Central memory CD8-positive, alpha-beta T cell (primary cell): ENCODE data around the gene HNRNPA1.
"Not testable (repeated sequence)": the region's sequence is repeated elsewhere in the genome, so short reads cannot be mapped to it uniquely, and the experiment has no call there.

Source experiments
- ATAC-seq: fragments of 150-1000 bp; cut with Tn5 transposase; replicated peaks from 2 replicates; pipeline ENCODE4 v1.10.0; 2022; ENCODE audit warnings: mild to moderate bottlenecking, moderate FRiP score, moderate number of reproducible peaks; ENCODE audit not compliant: poor library complexity, severe bottlenecking; ENCODE audit errors: extremely low read depth
- DNase-seq, 2 donors: peaks; one replicate each; pipeline ENCODE4 v3.0.0; 2021; ENCODE audit warnings: low spot score in 2 of 2
- H3K27ac Mint-ChIP-seq: one replicate; pipeline ENCODE4 v1.8.0; 2022; ENCODE audit warnings: low read depth, mild to moderate bottlenecking, moderate library complexity, mixed read lengths
- H3K27me3 Mint-ChIP-seq: one replicate; pipeline ENCODE4 v1.8.0; 2022; ENCODE audit warnings: mixed read lengths
- H3K36me3 Mint-ChIP-seq: one replicate; pipeline ENCODE4 v1.8.0; 2022; ENCODE audit warnings: mild to moderate bottlenecking, moderate library complexity, mixed read lengths; ENCODE audit not compliant: insufficient read depth
- H3K4me1 Mint-ChIP-seq: one replicate; pipeline ENCODE4 v1.8.0; 2022; ENCODE audit warnings: mixed read lengths
- H3K4me3 Mint-ChIP-seq: one replicate; pipeline ENCODE4 v1.8.0; 2022; ENCODE audit warnings: mild to moderate bottlenecking, moderate library complexity, mixed read lengths
- H3K9me3 Mint-ChIP-seq: one replicate; pipeline ENCODE4 v1.8.0; 2022; ENCODE audit warnings: mixed read lengths

Gene HNRNPA1

DNA sequence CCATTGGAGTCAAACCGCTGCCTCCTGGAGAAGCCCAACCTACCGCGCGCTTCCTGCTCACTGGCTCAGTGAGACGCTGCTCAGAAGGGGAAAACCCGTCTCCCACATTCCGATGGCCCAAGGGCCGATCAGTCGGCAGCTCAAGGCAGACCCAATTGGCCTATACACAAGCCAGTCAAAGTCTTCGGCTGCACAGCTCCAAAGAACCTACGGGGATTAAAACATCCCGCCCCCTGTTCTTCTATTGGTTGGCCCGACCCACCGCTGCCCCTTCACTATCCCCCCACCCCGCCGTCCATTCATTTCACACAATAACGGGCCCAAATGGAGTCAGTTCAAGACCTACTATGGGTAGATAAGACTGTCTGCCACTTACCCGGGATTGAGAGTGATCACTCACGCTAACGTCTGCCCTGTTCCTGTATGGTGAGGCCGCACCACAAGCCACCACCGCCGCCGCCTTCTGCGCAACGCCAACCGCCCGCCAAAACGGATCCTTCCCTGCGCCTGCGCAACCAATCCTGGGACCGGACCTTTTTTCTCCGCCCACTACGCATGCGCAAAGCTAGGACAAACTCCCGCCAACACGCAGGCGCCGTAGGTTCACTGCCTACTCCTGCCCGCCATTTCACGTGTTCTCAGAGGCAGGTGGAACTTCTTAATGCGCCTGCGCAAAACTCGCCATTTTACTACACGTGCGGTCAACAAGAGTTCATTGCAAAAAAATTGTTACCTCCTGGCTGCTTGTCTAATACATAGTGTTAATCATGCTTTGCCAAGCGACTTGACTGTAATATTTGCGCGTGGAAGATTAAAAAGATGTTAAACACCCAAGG, 676 bp upstream of the HNRNPA1 start, which contains the start of gene CBX5:
Gene CBX5 (minus strand): TSS at position 491 of the 836 bp plus-strand sequence. CDS start 22,472 bp downstream, outside the sequence.
- ATAC-seq = peak; percentile 74
- peaks cover 11% of the 10 kb centered on the region for H3K36me3 Mint-ChIP-seq
- DNase-seq = peak; percentile 99 to 100
- no peaks in the 10 kb centered on the region for H3K9me3 Mint-ChIP-seq
- peaks cover 59% of the 10 kb centered on the region for H3K4me1 Mint-ChIP-seq
- no peak within 1 kb of the TSS for H3K4me3 Mint-ChIP-seq
- H3K27me3 Mint-ChIP-seq = no peaks in the 10 kb centered on the region
- H3K27ac Mint-ChIP-seq = no peak within 1 kb of the TSS

DNA sequence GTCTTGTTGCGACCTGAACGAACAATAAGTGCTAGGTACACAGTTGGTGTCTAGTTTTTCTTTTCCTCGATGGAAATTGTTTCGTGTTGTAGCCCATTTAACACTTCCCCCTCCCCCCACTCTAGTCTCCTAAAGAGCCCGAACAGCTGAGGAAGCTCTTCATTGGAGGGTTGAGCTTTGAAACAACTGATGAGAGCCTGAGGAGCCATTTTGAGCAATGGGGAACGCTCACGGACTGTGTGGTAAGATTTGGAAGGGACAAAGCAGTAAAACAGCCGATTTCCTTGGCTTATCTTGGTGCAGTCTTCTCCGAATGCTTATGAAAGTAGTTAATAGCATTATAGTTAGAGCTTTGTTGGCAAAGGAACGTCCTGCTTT, 724 bp downstream of the HNRNPA1 start:
- DNase-seq = not testable (repeated sequence)
- peaks cover 69% of the 10 kb centered on the region for H3K4me1 Mint-ChIP-seq

DNA sequence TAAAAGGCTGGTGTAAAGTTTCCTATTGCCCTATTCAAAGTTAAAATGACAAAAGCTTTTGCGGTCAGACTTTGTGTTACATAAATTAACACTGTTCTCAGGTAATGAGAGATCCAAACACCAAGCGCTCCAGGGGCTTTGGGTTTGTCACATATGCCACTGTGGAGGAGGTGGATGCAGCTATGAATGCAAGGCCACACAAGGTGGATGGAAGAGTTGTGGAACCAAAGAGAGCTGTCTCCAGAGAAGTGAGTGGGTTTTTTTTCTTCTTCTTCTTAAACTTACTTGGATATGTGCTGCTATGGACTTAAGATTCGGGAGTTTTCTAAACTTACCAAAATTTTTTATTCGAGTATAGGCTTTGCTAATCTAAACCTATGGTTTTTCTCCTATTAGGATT, 1.2 kb downstream of the HNRNPA1 start:
- peaks cover 64% of the 10 kb centered on the region for H3K4me1 Mint-ChIP-seq
- not testable (repeated sequence) for H3K4me3 Mint-ChIP-seq, H3K27me3 Mint-ChIP-seq, H3K9me3 Mint-ChIP-seq, H3K36me3 Mint-ChIP-seq, H3K27ac Mint-ChIP-seq, DNase-seq, ATAC-seq

More for the DNA sequence above, 724 bp downstream of the HNRNPA1 start:
- H3K27me3 Mint-ChIP-seq, ATAC-seq, H3K27ac Mint-ChIP-seq, H3K36me3 Mint-ChIP-seq, H3K9me3 Mint-ChIP-seq, H3K4me3 Mint-ChIP-seq: not testable (repeated sequence)

DNA sequence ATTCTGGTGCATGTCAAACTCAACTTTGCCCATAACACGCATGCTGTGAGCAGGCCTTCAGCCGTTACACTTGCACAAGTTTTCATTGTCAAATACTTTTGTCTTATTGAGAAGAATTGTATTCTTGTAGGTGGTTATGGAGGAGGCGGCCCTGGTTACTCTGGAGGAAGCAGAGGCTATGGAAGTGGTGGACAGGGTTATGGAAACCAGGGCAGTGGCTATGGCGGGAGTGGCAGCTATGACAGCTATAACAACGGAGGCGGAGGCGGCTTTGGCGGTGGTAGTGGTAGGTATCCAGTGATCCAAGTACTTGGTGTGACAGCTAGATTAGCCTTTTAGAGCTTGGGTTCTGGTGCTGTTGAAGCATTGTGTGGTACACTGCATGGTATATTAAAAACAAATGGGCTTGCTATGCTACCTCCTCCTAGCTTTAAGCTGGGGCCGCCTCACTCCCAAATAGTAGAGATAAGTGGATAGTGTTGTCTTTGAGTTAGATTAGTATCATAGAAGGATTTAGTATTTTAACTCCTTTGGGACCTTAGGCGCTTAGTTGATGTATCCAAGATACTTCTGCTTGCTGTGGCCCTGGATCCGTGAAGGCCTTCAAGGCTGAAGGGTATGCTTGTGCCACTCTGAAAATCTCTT, 2.5 kb downstream of the HNRNPA1 start:
- no peak for ATAC-seq
- no peaks in the 10 kb centered on the region for H3K9me3 Mint-ChIP-seq
- peaks cover 15% of the 10 kb centered on the region for H3K36me3 Mint-ChIP-seq
- DNase-seq = no peak
- peaks cover 58% of the 10 kb centered on the region for H3K4me1 Mint-ChIP-seq
- H3K4me3 Mint-ChIP-seq = no peak overlapping the region
- H3K27ac Mint-ChIP-seq = no peak overlapping the region
- no peaks in the 10 kb centered on the region for H3K27me3 Mint-ChIP-seq

DNA sequence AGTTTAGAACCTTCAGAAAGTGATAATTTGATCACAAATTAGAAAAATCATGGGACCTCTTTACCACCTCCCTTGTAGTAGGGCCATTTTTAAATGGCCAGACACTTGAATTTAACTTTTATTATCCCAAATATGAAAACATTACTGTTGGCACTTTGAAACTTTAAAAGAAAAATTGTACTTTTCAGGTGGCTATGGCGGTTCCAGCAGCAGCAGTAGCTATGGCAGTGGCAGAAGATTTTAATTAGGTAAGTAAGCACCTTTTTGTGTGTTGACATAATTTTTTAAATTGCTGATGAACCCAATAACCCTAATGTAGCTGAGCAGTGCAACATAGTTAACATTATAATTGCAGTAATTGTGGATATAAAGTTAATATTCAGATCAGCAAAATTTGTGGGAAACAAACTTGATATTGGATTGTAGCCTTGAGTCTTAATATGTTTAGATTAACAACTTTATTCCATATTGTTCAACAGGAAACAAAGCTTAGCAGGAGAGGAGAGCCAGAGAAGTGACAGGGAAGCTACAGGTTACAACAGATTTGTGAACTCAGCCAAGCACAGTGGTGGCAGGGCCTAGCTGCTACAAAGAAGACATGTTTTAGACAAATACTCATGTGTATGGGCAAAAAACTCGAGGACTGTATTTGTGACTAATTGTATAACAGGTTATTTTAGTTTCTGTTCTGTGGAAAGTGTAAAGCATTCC, 3.7 kb downstream of the HNRNPA1 start:
- H3K27ac Mint-ChIP-seq, H3K4me3 Mint-ChIP-seq, DNase-seq, H3K9me3 Mint-ChIP-seq, ATAC-seq, H3K27me3 Mint-ChIP-seq: not testable (repeated sequence)
- Mint-ChIP-seq H3K4me1 (peaks cover 51% of the 10 kb centered on the region), H3K36me3 (peaks cover 15% of the 10 kb centered on the region)

DNA sequence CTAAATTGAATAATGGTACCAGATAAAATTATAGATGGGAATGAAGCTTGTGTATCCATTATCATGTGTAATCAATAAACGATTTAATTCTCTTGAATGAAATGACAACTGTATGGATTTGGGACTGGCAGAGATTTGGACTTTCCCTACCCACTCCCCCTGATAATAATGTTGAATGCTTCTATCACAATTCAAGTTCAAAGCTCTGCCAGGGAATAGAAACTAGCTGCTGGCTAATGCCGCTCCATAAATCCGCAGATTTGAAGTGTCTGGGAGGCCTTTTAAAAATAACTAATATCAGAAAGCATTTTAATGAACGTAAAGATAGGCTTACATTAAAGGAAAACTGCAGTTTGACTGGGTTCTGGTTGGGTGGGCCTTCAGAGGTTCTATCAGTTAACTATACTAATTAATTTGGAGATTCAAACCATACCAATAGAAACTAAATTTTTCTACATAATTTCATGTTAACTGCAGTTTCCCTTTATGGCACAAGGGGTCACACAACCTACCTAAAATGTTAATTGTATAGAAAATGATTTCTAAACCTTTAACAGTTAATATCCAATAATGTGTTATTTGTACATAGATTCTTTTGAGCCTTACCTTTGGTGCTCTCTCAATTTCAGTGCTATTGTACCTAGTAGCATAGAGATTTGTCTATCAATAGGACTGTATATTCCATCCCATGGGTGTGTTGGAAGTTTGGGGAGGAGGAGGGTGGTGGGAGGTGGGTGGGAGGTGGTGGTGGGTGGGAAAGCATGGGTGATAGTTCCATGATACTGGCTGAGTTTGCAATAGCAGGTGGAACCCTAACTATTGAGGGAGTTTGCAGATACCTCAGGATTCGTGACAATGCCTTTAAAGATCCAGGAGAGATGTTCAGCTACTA, 4.9 kb downstream of the HNRNPA1 start:
- no peaks in the 10 kb centered on the region for H3K9me3 Mint-ChIP-seq
- H3K4me3 Mint-ChIP-seq = peak overlapping the region; percentile 27
- no peak for ATAC-seq
- H3K4me1 Mint-ChIP-seq = peaks cover 51% of the 10 kb centered on the region
- no peaks in the 10 kb centered on the region for H3K27me3 Mint-ChIP-seq
- no peak for DNase-seq
- H3K27ac Mint-ChIP-seq = peak overlapping the region; percentile 42
- peaks cover 18% of the 10 kb centered on the region for H3K36me3 Mint-ChIP-seq

DNA sequence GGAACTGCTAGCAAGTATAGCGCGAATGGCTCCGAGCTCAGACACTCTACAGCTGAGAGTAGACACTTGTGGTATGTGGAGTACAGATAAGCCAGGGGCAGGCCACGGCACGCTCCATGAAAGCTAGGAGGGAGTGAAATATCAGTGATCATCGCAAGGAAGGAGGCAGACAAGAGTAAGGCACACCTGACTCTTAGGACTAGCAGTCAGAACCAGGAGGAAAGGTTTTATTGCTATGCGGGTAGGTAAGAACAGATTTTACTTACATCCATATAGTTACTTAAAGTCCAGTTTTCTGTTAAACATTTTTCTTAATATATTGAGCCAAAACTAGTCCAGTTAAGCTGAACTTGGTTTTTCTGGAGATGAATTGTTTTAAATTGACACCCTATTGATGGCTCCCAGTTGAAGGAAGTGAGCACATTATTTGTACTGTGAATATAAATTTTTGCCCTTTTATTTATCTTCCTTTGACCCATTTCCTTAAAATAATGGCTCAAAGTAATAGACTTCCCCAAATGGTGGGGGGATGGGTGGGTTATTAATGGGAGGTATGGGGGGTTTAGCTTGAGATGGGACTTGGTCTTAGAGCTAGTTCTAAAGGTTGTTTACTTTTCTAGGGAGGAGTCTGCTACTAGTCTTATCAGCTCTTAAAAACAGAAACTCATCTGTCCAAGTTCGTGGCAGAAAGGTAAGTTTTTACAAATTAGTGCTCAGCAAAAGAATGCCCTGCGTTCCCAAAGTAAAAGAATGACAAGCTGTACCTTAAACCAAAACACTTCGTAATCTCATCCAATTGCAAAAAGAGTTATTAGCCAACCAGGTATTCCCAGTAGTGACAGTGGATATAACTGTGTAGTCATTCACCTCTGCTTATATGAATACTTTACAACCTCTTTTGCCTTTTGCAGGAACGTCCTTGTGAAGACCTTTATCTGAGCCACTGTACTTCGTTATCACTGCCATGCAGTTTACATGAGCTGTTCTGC, 5.8 kb downstream of the HNRNPA1 start:
- ATAC-seq (no peak), DNase-seq (no peak)
- Mint-ChIP-seq H3K4me1 (peaks cover 47% of the 10 kb centered on the region), H3K27me3 (no peaks in the 10 kb centered on the region), H3K4me3 (no peak overlapping the region), H3K27ac (peak overlapping the region; percentile 42), H3K36me3 (peaks cover 18% of the 10 kb centered on the region), H3K9me3 (no peaks in the 10 kb centered on the region)

DNA sequence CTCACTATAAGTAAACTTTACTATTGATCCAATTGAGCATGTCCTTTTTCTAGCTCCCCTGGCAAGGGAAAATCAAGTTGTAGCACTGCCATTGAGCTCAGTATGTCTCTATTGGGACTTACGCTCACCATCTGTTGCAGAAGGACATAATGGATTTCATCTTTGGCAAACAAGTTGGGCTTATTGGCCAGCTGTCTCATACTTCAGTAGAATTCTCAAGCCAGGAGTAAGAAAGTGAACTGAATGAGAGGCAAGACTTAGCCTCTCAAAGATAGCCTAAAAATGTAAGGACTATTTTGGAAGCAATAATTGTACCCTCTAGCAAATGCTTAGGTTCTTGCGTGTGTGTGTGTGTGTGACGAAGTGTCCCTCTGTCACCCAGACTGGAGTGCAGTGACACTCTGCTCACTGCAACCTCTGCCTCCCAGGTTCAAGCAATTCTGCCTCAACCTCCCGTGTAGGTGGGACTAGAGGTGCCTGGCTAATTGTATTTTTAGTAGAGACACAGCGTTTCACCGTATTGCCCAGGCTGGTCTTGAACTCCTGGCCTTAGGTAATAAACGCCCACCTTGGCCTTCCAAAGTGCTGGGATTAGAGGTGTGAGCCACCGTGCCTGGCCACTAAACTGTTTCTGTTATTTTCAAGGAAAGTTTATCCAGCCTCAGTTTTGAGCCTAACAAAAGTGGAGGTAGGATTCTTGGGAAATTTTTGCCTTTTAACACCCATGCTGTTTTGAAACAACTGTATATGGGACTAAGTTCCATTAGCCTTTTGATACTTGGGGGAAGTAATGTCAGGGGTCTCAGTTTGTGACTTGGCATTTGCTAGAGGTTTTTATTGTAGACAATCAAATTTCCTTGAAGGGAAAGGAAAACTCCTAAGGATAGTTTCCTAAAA, 7.0 kb downstream of the HNRNPA1 start:
- H3K27me3 Mint-ChIP-seq = no peaks in the 10 kb centered on the region
- ATAC-seq (no peak), DNase-seq (no peak)
- peak overlapping the region; percentile 44 for H3K27ac Mint-ChIP-seq
- H3K9me3 Mint-ChIP-seq = no peaks in the 10 kb centered on the region
- H3K4me3 Mint-ChIP-seq = no peak overlapping the region
- peaks cover 37% of the 10 kb centered on the region for H3K4me1 Mint-ChIP-seq
- H3K36me3 Mint-ChIP-seq = peaks cover 18% of the 10 kb centered on the region

DNA sequence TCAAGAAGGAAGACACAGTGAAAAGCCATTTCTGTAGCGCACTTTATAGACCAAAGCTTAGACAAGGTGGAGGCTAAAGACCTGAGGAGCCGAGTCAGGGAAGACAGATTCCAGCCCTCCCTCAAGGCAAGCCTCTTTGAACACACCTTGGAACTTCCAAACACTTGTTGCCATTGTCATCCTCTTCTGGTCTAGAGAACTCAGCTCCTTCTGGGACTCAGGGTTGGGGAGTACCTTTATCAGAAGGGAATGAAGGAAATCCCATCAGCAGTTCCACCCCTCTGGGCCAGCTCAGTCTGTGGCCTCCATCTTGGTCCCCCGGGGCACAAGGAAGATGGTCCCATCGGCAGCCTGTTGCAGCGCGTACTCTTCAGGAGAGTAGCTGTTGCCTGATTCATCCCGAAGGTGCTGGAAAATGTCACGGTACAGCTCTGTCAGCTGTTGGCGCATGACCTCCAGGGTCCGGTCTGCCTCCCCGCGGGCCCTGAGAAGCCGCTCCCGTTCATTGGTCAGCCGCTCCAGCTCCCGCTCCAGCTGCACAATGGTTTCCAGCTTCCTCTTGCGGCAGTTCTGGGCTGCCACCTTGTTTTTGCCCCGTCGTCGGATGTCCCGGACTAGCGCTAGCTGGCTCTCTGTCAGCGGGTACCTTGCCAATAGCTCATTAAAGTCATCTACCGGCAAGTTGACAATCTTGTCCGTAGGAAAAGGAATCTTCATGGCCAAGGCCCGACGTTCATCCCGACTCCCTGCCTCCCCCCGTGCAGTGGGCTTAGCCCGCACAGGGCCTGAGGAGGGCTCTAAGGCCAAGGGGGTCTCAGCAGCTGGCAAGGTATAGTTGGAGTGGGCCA, 11.8 kb downstream of the HNRNPA1 start:
- no peak overlapping the region for H3K4me3 Mint-ChIP-seq
- no peak for ATAC-seq
- no peaks in the 10 kb centered on the region for H3K27me3 Mint-ChIP-seq
- no peak for DNase-seq
- H3K27ac Mint-ChIP-seq = no peak overlapping the region
- no peaks in the 10 kb centered on the region for H3K9me3 Mint-ChIP-seq
- H3K36me3 Mint-ChIP-seq = peaks cover 12% of the 10 kb centered on the region
- H3K4me1 Mint-ChIP-seq = no peaks in the 10 kb centered on the region

DNA sequence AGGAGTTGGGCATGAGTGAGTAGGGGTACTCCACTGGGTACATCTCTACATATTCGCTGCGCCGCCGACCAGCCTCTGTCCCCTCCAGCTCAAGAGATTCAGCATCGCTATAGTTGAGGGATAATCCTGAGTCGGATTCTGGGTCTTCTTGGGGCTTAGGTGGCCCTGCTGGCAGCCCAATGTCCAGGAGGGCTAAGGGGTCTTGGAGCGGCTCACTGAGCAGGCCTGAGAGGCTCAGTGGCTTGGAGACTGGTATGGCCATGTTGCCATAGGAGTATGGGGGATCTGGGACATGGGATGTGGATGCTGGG, 12.4 kb downstream of the HNRNPA1 start:
- H3K4me1 Mint-ChIP-seq = peaks cover 3% of the 10 kb centered on the region
- DNase-seq (no peak), ATAC-seq (no peak)
- no peak overlapping the region for H3K27ac Mint-ChIP-seq
- H3K4me3 Mint-ChIP-seq = no peak overlapping the region
- H3K36me3 Mint-ChIP-seq = peaks cover 8% of the 10 kb centered on the region
- H3K27me3 Mint-ChIP-seq = peaks cover 5% of the 10 kb centered on the region
- H3K9me3 Mint-ChIP-seq = no peaks in the 10 kb centered on the region
